Measurements from ENCODE around the gene COL16A1.

COL16A1 gene

DNA sequence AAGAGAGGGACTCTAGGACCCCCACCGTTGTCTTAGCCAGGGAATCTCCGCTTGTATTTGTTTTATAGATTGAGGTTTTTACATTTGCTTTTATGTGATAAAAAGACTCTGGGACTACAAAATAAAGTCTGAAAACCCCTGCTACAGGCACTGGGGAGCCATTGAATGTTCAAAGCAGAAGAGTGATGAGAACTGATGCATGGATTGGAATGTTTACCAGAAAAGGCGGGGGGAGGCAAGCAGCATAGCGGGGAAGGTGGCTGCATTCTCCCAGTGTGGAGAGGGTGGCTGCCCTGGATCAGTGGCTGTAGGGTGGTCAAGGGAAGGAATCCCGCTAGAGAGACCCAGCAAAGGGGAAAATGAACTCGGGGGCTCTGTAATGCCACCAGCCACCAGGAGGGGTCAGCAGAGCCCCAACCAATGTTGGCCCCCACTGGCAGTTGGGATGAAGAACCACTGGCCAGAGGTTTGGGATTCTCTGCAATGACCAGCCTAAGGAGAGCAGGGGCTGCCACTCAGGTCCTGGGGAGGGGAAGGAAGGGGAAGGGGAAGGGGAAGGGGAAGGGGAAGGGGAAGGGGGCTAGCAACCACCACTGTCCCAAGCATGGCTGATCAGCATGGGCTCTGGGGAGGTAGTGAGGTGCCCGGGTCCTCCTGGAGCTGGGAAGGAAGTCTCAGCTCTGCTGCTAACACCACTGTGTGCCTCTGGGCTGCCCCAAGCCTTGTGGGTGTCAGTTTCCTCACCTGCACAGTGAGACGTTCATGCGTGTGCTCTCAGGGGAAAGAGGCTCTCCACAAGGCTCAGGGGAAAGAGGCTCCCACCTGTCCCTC lies 40.0 kb downstream of the COL16A1 start:
- DNase-seq, result peak in 1 of 2 experiments; percentile 45

DNA sequence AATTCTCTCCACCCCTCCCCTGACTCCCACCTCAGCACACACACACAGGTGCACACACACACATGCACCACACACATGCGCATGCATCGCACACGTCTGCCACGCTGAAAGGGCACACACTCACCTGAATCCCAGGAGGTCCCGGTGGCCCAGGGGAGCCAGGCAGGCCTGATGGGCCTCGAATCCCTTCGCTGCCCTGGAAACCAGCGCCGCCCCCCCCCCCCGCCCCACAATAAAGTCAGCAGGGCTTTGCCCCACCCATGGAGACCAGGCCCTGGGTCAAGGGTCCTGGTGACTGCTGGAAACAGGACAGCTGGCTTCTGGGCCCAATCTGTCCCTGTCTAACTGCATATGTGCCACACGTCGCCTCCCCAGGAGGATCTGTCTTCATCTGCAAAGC lies 41.4 kb downstream of the COL16A1 start:
- DNase-seq, result no peak

- no peak for DNase-seq
These were observed 42.0 kb downstream of the COL16A1 start for GRCh38 chr1:31661856-31662255.

DNA sequence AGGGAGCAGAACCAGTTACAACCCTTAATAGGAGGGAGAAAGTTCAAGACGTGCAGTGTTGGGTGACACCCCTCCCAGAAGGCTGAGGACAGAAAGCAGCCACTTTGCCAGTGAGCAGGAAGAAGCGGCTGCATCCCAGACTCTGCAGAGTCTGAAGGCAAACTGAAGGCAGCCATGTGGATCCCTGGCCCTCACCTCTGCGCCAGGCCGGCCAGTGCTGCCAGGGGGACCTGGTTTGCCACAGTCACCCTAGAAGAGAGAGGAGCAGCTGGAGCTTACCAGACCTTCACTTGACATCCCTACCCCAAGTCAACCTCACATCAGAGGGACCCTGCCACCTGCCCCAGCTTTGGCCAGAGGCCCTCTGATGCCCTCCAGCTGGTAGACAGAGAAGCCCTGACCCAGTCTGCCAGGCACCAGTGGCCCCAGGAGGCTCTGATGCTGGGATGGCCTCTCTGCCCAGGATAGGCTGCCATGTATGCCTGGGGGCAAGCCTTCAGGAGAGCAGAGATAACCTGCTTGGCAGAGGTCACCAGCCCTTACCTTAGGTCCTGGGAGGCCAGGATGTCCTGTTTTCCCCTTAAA lies 42.9 kb downstream of the COL16A1 start:
- no peak for DNase-seq

DNA sequence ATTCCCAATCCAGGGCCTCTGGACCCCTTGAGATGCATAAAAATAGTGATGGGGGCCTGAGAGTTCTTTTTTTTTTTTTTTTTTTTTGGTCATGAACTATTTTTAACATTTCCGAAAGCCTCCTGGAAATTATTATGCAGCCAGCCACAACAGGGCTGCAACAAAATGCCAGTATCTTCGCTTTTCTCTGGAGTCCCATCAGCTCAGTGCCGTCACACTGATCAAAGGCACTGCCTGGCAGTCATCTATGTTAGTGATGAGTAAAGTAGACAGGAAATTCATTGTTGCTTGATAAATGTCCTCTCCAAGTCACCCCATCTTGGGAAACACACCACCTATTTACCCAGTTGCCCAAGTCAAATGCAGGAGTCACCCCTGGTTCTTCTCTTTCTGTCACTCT lies 43.9 kb downstream of the COL16A1 start:
- DNase-seq, result no peak

DNA sequence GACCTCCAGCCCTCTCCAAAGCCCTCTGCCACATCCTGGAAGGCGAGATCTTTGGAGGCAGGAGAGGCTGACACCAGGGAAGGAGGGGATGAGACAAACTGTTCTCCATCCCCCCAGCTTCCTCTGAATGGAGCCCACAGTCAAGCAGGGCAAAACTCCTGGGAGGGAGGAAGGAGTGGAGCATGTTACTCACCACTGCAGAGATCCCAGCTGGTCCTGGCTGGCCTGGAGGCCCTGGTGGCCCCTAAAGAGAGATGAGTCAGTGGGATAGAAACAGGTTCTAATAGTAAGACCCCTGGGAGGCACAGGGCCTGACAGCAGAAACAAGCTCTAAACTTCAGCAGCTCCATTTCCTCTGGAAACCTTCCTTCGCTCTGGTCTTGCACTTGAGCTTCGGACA lies 45.1 kb downstream of the COL16A1 start:
- no peak for DNase-seq

- no peak for DNase-seq
These were observed 45.8 kb downstream of the COL16A1 start for GRCh38 chr1:31657972-31658510.

DNA sequence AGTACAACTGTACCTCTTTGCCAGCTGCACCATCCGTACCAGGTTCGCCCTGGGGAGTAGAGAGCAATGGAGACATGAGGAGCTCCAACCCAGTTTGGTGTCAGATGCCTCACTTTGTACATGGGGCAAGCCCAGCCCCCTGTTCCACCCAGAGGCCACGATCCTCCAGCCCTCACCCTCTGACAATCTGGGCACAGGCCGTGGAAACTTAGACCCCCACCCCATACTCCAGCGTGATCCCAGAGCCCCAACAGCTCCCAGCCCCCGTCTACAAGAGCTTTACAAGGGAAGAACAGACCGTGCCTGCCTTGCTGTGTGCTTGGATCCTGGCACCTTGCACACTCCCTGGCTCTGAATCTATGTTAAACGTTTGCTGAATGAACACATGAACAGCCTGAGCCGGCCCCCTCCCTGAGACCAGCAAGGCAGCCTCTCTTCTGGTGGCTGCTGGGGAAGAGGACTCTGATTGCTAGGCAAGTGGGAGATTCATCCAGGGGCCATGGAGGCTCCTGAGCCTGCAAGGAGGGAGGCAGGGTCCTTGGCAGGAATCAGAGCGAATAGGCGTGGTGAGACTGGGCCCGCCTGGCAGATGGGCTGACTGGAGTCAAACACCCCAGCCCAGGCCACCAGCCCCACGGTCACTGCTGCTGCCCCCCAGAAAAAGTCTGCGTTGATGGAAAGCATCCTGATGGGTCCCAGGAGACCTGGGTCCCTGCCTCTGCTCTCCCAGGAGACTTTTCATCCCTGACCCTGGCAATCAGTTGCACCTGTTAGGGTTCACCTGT lies 46.6 kb downstream of the COL16A1 start:
- DNase-seq, result no peak

DNA sequence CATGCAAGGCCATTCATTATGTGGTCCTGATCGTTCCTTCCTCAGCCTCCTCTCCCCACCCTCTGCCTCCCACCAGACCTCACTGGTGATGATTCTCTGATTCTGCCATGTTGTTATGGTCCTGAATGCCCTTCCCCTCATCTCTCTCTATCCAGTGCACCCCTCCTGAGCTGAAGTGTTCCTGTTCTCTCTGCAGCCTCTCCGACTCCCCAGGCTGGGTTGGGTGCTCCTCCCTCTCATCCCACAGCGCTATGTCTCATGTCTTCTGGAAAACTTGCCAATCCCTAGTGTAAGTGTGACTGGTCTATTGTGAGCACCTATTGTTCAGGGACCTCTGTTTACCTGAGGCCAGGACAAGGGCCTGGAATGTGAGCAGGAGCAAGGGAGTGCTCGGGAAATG lies 48.1 kb downstream of the COL16A1 start:
- no peak for DNase-seq

DNA sequence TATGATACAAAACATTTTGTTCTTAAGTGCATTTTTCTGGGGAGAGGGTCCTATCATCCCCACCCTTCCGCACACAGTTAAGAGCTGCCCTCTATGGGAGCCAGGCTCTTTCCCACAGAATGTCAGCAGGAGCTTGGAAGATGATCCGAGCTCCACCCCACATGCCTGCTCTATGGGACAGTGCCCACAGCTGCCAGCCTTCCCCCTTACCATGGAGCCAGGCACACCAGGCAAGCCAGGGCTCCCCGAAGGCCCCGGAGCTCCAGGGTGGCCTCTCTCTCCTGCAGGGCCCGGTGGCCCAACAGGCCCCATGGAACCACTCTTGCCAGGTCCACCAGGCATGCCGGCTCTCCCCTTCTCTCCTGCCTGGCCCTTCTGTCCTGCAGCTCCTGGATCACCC lies 48.7 kb downstream of the COL16A1 start:
- no peak for DNase-seq

- DNase-seq, result no peak
These were observed 49.4 kb downstream of the COL16A1 start for GRCh38 chr1:31654474-31654776.

DNA sequence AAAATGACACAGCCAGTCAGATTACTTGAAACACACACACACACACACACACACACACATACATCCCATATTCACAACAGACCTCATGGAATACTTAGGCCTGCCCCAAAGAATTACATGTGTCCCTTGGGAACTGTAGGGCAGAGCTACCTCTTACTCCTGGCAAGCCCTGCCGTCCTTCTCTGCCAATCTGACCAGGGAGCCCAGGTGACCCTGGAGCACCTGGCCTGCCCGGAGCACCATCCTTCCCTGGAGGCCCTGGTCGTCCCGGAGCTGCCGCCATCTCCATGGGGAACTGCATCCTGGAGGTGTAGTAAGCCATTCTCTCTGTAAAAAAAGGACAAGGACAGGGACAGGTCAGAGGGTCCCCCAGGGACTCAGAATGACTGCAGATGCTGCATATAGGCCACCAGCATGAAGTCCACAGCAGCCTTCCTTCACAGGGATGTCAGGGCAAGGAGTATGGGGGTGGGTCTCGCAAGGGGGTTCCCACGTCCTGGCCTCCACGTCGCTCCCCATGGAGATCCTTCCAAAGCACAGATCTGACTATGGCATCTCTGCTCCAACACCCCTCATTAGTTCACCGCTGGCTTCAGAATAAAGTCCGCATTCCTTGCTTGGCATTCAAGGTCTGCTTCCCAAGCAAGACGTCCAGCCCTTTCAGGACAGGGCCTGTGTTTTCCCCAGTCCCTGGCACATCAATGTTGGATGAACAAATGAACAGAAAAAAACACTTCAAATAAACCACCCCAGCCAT lies 49.9 kb downstream of the COL16A1 start:
- DNase-seq, result no peak

DNA sequence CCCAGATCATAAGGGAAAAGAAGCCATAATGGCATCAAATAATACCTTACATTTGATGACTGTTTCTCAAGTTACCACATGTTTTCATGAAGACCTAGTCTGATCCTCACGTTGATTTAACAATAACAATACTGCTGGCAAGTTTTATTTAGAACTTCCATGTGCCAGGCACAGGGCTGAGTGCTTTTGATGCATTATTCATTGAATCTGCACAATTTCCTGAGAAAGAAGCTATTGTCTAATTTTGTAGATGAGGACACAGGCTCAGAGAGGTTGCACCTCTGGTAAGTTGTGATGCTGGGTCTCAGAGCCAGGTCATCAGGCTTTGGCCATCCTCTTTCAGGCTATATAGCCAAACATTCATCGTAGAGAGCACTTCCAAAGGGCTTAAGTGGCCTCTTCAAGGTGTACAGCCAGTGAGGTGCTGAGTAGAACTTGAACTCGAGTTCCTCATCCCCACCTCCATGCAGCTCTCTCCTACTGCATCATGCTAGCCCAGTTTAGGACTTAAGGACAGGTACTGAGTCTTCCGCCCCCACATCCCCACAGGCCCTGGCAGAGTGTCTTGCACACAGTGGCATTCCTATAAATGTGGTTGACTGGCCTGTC lies 50.8 kb downstream of the COL16A1 start:
- no peak for DNase-seq

GRCh38 chr1:31651766-31652165 lies 52.1 kb downstream of the COL16A1 start:
- DNase-seq, result no peak

DNA sequence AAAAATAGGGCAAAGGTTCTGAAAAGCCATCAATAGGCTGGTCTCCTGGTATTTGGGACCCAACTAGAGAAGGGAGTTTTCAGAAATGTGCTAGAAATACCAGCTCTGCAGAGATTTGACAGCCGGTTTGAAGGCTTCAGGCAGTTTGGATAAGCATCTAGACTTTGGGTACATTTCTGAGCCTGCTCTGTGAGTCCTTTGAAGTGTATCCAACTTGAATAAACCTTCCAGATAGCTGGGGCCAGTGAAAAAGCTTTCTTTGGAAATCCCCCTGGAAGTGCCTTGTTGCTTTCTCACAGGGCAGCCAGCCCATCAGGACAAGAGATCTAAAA lies 52.8 kb downstream of the COL16A1 start:
- no peak for DNase-seq

DNA sequence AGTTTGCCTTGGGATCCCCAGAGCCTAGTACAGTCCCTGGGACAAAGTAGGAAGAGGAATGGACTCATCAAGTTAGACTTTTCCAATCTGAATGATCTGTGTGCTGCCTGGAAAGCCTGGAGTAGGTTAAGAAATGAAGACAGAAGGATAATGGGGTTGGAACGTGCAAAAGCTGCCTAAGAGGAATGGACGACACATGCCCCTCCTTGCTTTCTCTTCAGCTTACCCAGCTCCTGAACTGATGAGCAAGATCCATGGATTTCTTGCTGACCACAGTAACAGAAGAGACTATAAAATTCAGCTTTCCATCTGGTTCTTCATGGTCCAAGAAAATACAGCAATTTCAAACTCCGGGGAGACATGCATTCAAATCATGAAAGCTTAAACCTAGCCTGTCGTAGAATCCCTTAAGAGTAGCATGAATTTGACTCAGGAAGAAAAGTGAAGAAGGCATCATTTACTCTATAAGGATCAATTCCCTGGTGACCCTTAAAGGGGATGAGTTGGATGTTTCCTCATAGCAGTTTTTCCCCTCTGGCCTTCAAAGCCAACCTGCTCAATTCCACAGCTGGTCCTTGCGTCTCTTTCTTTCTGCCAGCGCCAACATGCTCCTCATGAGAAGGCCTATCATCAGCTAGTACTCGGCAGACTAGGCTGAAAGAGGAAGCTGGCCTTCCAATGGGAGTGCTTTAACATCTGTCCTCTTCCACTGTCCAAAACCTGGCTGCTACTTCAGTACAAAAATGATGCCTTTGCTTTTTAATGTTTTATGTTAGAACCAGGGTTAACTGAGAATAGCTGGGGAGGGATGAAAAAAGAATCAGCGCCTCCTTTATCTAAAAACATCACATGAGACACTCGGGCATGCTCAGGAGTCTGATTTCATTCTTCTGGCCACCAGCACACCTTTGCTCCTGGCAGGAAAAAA lies 53.4 kb downstream of the COL16A1 start:
- no peak for DNase-seq

DNA sequence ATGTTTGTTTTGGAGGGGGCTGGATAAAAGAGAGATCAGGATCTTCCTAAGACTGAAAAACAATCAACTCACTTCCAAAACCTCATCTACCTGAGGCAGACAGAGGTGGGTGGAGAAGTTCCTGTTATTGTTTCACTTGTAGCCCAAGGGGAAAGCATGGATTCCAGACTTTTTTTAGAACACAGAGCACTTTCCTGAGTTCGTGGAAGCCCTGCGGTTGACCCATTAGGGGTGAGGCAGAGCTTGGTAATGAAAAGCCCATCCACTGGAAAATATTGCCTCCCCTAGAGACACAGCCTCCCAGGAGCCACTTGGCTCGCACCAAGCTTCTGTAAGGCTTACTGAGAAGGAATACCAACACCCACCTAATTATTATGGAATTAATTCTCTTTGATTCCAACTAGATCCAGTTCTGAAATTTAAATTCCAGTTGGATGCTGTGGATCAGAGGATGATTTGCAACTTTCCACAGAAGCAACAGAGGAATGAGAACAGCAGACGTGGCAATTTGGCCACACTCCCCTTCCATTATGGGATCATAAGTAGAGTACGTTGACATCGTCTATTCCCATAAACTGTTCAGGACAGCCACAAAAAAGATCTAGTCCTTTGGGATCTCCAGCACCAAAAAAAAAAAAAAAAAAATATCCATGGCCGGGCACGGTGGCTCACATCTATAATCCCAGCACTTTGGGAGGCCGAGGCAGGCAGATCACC lies 55.0 kb downstream of the COL16A1 start:
- no peak for DNase-seq

GRCh38 chr1:31648190-31648589 lies 55.6 kb downstream of the COL16A1 start:
- DNase-seq, result peak in 1 of 2 experiments; percentile 21

- DNase-seq, result no peak
These were observed 56.7 kb downstream of the COL16A1 start for GRCh38 chr1:31647106-31647505.

GRCh38 chr1:31646259-31646960 lies 57.4 kb downstream of the COL16A1 start:
- no peak for DNase-seq

GRCh38 chr1:31645274-31645568 lies 58.6 kb downstream of the COL16A1 start:
- DNase-seq, result no peak
